A549 treated with AZD2906 at 1 μM for 4 hours (cell line): ENCODE results near the gene NAGPA. TPM values are rescaled to one million over a fixed set of nuclear protein-coding genes. Genes with fewer than 3 reads are reported as not detected.

Source experiments
- total RNA-seq: library from RNA; stranded (reverse); fragments of 200-300 nt; extraction: Qiagen RNA extraction; gene quantifications from 5 replicates; pipeline ENCODE4 v1.2.3, GENCODE V29; 2022

The NAGPA gene
- 14.3 to 18.5 TPM (median 17.9 TPM) in 5 replicates for total RNA-seq

GRCh38 chr16:5033256-5034166 is at the start of gene NAGPA:
TSS of gene NAGPA (minus strand) at chr16:5033935. CDS start at chr16:5033914, 21 bp downstream.

GRCh38 chr16:5071681-5072333 is 38.1 kb upstream of the NAGPA start, which contains the start of gene ALG1:
TSS of gene ALG1 (plus strand) at chr16:5071843. CDS start at chr16:5071850, 7 bp downstream.

GRCh38 chr16:5065813-5066212 is 32.1 kb upstream of the NAGPA start, which contains the start of gene C16orf89:
TSS of gene C16orf89 (minus strand) at chr16:5065956. CDS start at chr16:5065908, 48 bp downstream.

Other genes starting within 250 kb of the NAGPA start
- gene SEPTIN12, start 245.6 kb downstream of the NAGPA start, total RNA-seq, result 0.24 TPM in 1 of 5 replicates, not detected in the others
- gene SMIM22, start 238.6 kb downstream of the NAGPA start, total RNA-seq, result not detected in 5 replicates
- 10.6 to 15.4 TPM (median 14.2 TPM) in 5 replicates for gene ROGDI, start 231.3 kb downstream of the NAGPA start, total RNA-seq
- 38.0 to 44.6 TPM (median 39.7 TPM) in 5 replicates for gene GLYR1, start 186.6 kb downstream of the NAGPA start, total RNA-seq
- gene UBN1, start 186.5 kb downstream of the NAGPA start, total RNA-seq, result 25.8 to 27.0 TPM (median 26.5 TPM) in 5 replicates
- gene PPL, start 96.8 kb downstream of the NAGPA start, total RNA-seq, result 4.7 to 6.0 TPM (median 5.4 TPM) in 5 replicates
- 0.01 to 0.03 TPM (median 0.03 TPM) in 5 replicates for gene SEC14L5, start 75.6 kb downstream of the NAGPA start, total RNA-seq
- 0.18 TPM in 1 of 5 replicates, not detected in the others for gene C16orf89, start 32.0 kb upstream of the NAGPA start, total RNA-seq
- 32.5 to 38.5 TPM (median 36.1 TPM) in 5 replicates for gene ALG1, start 37.9 kb upstream of the NAGPA start, total RNA-seq
- gene EEF2KMT, start 63.9 kb upstream of the NAGPA start, total RNA-seq, result 20.6 to 28.6 TPM (median 26.9 TPM) in 5 replicates